ENCODE data around the gene SLIT3.

Gene SLIT3

DNA sequence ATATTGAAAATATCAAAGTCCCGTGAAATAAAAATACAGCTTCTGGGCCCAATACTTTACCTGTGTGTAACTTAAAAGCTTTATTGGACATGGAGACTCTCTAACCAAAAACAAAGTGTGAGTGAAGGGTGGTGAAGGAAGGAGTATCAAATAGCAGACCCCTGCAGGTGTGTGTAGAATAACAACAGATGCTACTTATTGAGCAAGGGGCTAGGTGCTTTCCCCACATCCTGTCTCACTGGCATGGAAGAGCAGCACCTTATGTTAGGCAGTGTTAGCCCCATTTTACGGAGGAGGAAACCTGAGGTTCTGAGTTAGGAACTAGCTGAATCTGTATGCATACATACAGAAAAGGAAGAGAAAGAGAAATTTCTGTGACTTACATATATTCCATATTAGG lies 21.8 kb downstream of the SLIT3 start:
- Histone ChIP-seq H3K27ac (no peak overlapping the region), H3K9me3 (ENCODE audit: control insufficient read depth, low read length) (no peaks in the 10 kb centered on the region), H2AFZ (no peak overlapping the region), H3K79me2 (peaks cover 22% of the 10 kb centered on the region), H3K4me2 (ENCODE audit: low read length) (no peak overlapping the region), H3K9ac (no peak overlapping the region), H3K4me1 (peaks cover 21% of the 10 kb centered on the region), H3K4me3 (ENCODE audit: low read depth, low read length) (no peak overlapping the region), H3K36me3 (ENCODE audit: control insufficient read depth, insufficient read depth, low read length) (no peaks in the 10 kb centered on the region), H3K27me3 (ENCODE audit: control insufficient read depth, insufficient read depth, low read length) (no peaks in the 10 kb centered on the region)
- TF ChIP-seq, protein P1, sequence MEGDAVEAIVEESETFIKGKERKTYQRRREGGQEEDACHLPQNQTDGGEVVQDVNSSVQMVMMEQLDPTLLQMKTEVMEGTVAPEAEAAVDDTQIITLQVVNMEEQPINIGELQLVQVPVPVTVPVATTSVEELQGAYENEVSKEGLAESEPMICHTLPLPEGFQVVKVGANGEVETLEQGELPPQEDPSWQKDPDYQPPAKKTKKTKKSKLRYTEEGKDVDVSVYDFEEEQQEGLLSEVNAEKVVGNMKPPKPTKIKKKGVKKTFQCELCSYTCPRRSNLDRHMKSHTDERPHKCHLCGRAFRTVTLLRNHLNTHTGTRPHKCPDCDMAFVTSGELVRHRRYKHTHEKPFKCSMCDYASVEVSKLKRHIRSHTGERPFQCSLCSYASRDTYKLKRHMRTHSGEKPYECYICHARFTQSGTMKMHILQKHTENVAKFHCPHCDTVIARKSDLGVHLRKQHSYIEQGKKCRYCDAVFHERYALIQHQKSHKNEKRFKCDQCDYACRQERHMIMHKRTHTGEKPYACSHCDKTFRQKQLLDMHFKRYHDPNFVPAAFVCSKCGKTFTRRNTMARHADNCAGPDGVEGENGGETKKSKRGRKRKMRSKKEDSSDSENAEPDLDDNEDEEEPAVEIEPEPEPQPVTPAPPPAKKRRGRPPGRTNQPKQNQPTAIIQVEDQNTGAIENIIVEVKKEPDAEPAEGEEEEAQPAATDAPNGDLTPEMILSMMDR (IDR thresholded peaks at IDR 0.05) = no peak

DNA sequence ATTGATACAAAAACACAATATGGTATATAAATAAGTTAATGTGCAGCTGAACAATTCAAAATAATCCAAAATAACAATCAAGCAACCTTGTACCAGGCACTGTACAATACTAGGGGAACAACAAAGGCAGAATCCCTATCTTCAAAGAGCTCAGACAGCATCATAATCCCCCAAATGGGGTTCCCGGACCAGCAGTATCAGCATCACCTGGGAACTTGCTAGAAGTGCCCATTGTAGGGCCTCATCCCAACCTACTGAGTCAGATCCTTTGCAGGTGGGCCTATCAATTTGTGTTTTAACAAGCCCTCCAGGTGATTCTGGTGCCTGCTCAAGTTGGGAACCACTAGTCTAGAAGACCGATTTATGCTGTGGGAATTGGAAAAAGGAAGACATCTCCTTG lies 27.1 kb downstream of the SLIT3 start:
- Histone ChIP-seq H3K79me2 (peaks cover 25% of the 10 kb centered on the region), H2AFZ (no peak overlapping the region), H3K4me1 (peaks cover 38% of the 10 kb centered on the region), H3K9me3 (ENCODE audit: control insufficient read depth, low read length) (no peaks in the 10 kb centered on the region), H3K27ac (peak overlapping the region; percentile 90), H3K36me3 (ENCODE audit: control insufficient read depth, insufficient read depth, low read length) (no peaks in the 10 kb centered on the region), H3K9ac (no peak overlapping the region), H3K4me3 (ENCODE audit: low read depth, low read length) (no peak overlapping the region), H3K4me2 (ENCODE audit: low read length) (no peak overlapping the region), H3K27me3 (ENCODE audit: control insufficient read depth, insufficient read depth, low read length) (no peaks in the 10 kb centered on the region)
- TF ChIP-seq, protein P1 (IDR thresholded peaks at IDR 0.05) = no peak

DNA sequence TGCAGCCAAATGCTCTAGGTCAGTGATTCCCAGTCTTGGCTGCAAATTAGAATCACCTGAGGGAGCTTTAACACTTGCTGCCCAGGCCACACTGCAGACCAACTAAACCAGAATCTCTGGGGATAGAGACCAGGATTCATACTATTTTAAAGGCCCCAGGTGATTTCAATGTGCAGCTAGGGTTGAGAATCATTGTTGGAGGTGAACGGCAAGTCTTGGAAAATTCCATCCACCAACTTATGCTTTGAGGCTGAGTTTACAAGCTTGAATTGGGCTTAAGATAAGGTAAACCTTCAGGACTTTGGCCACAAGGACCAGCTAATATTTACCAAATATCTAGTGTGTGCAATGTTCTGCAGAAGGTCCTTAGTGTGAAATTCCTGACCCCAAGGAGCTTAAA lies 27.5 kb downstream of the SLIT3 start:
- no peak overlapping the region for H2AFZ ChIP-seq
- no peak overlapping the region for H3K9ac ChIP-seq
- no peak overlapping the region for H3K4me3 ChIP-seq (ENCODE audit: low read depth, low read length)
- TF ChIP-seq, protein P1 (IDR thresholded peaks at IDR 0.05) = no peak
- peaks cover 39% of the 10 kb centered on the region for H3K4me1 ChIP-seq
- H3K79me2 ChIP-seq = peaks cover 27% of the 10 kb centered on the region
- H3K4me2 ChIP-seq (ENCODE audit: low read length) = peak overlapping the region; percentile 3
- H3K27me3 ChIP-seq (ENCODE audit: control insufficient read depth, insufficient read depth, low read length) = no peaks in the 10 kb centered on the region
- H3K36me3 ChIP-seq (ENCODE audit: control insufficient read depth, insufficient read depth, low read length) = no peaks in the 10 kb centered on the region
- H3K9me3 ChIP-seq (ENCODE audit: control insufficient read depth, low read length) = no peaks in the 10 kb centered on the region
- H3K27ac ChIP-seq = peak overlapping the region; percentile 90

DNA sequence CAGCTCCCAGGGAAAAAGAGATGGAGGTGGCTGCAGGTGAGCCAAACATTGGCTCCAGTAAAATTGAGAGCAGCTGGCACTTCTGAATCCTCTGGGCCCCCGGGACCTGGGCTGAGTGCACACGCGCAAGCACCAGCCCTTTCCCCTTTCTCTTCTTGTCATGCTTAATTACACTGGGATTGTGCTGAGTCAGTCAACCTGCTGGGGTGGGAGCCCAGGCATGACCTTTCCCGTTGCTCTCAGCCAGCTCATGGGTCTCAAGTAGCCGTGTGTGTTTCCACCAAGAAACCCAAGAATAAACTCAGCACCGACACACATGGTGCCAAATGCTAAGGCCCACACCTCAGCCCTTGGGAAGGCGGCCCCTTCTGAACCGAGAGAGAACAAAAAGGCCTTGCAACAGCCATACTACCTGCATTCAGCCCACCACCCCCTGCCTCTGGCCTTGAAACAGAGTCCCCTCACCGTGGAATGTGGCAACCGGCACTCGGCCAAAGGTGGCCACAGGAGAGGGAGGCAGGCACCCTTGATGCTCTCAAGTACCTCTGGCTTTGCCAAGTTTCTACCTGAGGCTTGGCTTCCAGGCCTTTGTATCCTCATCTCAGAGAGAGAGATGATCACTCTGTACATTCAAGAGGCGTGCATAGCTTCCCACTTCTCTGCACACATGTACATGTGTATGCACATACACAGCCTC lies 28.1 kb downstream of the SLIT3 start:
- H3K27me3 ChIP-seq (ENCODE audit: control insufficient read depth, insufficient read depth, low read length) = no peaks in the 10 kb centered on the region
- TF ChIP-seq, protein P1 (IDR thresholded peaks at IDR 0.05) = no peak
- no peak overlapping the region for H2AFZ ChIP-seq
- H3K79me2 ChIP-seq = peaks cover 30% of the 10 kb centered on the region
- no peaks in the 10 kb centered on the region for H3K9me3 ChIP-seq (ENCODE audit: control insufficient read depth, low read length)
- H3K36me3 ChIP-seq (ENCODE audit: control insufficient read depth, insufficient read depth, low read length) = no peaks in the 10 kb centered on the region
- no peak overlapping the region for H3K4me3 ChIP-seq (ENCODE audit: low read depth, low read length)
- H3K27ac ChIP-seq = peak overlapping the region; percentile 90
- H3K4me1 ChIP-seq = peaks cover 45% of the 10 kb centered on the region
- no peak overlapping the region for H3K9ac ChIP-seq
- H3K4me2 ChIP-seq (ENCODE audit: low read length) = peak overlapping the region; percentile 11

DNA sequence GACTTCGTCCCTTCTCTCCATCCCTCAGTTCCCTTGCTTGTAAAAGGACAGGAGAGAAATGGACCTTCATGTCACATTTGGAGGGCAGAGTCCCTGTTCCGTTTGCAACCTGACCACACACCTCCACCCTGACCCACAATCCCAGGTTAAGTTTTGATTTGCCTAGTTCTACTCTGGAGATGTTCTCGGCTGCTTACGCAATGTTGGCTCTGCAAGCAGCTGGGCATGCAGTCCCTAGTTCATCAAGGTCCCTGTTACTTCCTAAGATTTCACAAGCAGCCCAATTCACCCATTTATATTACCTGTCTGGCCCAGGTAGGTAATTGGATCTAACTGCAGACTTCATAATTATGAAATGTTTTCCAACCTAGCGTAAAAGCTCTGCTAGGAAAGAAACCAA lies 28.8 kb downstream of the SLIT3 start:
- H2AFZ ChIP-seq = no peak overlapping the region
- no peaks in the 10 kb centered on the region for H3K27me3 ChIP-seq (ENCODE audit: control insufficient read depth, insufficient read depth, low read length)
- H3K4me1 ChIP-seq = peaks cover 51% of the 10 kb centered on the region
- H3K9ac ChIP-seq = no peak overlapping the region
- no peaks in the 10 kb centered on the region for H3K9me3 ChIP-seq (ENCODE audit: control insufficient read depth, low read length)
- H3K79me2 ChIP-seq = peaks cover 31% of the 10 kb centered on the region
- H3K27ac ChIP-seq = peak overlapping the region; percentile 90
- TF ChIP-seq, protein P1 (IDR thresholded peaks at IDR 0.05) = no peak
- H3K4me3 ChIP-seq (ENCODE audit: low read depth, low read length) = no peak overlapping the region
- no peaks in the 10 kb centered on the region for H3K36me3 ChIP-seq (ENCODE audit: control insufficient read depth, insufficient read depth, low read length)
- peak overlapping the region; percentile 11 for H3K4me2 ChIP-seq (ENCODE audit: low read length)
